IMR-90 (cell line): ENCODE measurements around the gene ANP32B. TPM values are rescaled to one million over a fixed set of nuclear protein-coding genes. Genes with fewer than 3 reads are reported as not detected.

Source experiments
- ATAC-seq: fragments of 200-7000 bp; cut with Tn5 transposase; 2 replicates; pipeline ENCODE4 v1.9.1; 2020; ENCODE audit warnings: low read depth, mild to moderate bottlenecking, moderate library complexity
- BruUV-seq: library from RNA; stranded (reverse); fragments of 400-500 nt; replicated peaks from 2 replicates; lab custom pipeline; 2021; lab: Mats Ljungman, UMichigan
- CTCF ChIA-PET: fragments of 300-600 bp; formaldehyde crosslinking; extraction: SDS; loops from one replicate; lab custom pipeline; 2021; ENCODE audit warnings: antibody characterized with exemption; lab: Yijun Ruan, JAX
- POLR2A ChIA-PET: fragments of 300-600 bp; sonication (Branson Sonifier 250); formaldehyde crosslinking; loops from one replicate; lab custom pipeline; 2022; ENCODE audit warnings: antibody characterized with exemption; ENCODE audit not compliant: unreplicated experiment; lab: Charles Lee
- DNase-seq: peaks from one replicate; pipeline ENCODE4 v3.0.0; 2013
- H2AFZ ChIP-seq: replicated peaks from 2 replicates; pipeline ENCODE3; 2013; ENCODE audit warnings: low read length, mild to moderate bottlenecking; ENCODE audit not compliant: poor library complexity
- H2AK5ac ChIP-seq: 2 replicates; pipeline ENCODE4 v1.6.1; 2013; ENCODE audit warnings: low read depth, low read length, inconsistent platforms
- H2AK9ac ChIP-seq: replicated peaks from 2 replicates; pipeline ENCODE3; 2013; ENCODE audit warnings: mild to moderate bottlenecking, low read depth, low read length, moderate library complexity; ENCODE audit not compliant: poor library complexity
- H2BK120ac ChIP-seq: 2 replicates; pipeline ENCODE4 v1.6.1; 2013; ENCODE audit warnings: low read depth, low read length, inconsistent platforms
- H2BK15ac ChIP-seq: 3 replicates; pipeline ENCODE4 v1.6.1; 2013; ENCODE audit warnings: low read depth, low read length, inconsistent platforms
- H2BK20ac ChIP-seq: 2 replicates; pipeline ENCODE4 v1.6.1; 2013; ENCODE audit warnings: low read depth, mild to moderate bottlenecking, inconsistent platforms, low read length, moderate library complexity
- H2BK5ac ChIP-seq: 2 replicates; pipeline ENCODE4 v1.6.1; 2013; ENCODE audit warnings: mild to moderate bottlenecking, low read depth, low read length, inconsistent platforms; ENCODE audit not compliant: poor library complexity, severe bottlenecking
- H3K14ac ChIP-seq: replicated peaks from 2 replicates; pipeline ENCODE4 v1.6.1; 2013; ENCODE audit warnings: low read depth, low read length, inconsistent platforms
- H3K18ac ChIP-seq: 2 replicates; pipeline ENCODE4 v1.6.1; 2013; ENCODE audit warnings: low read depth, low read length, control low read depth
- H3K23ac ChIP-seq: 2 replicates; pipeline ENCODE4 v1.6.1; 2013; ENCODE audit warnings: low read depth, low read length, inconsistent platforms
- H3K27ac ChIP-seq: 2 replicates; pipeline ENCODE4 v1.5.1; 2013; ENCODE audit warnings: mild to moderate bottlenecking, control low read depth, low read length; ENCODE audit not compliant: insufficient read depth
- H3K27me3 ChIP-seq: 2 replicates; pipeline ENCODE4 v1.6.1; 2013; ENCODE audit warnings: low read length; ENCODE audit not compliant: control insufficient read depth, insufficient read depth
- H3K36me3 ChIP-seq: 2 replicates; pipeline ENCODE4 v1.6.1; 2013; ENCODE audit warnings: low read length, mixed read lengths; ENCODE audit not compliant: control insufficient read depth, insufficient read depth
- H3K4ac ChIP-seq: 2 replicates; pipeline ENCODE4 v1.6.1; 2013; ENCODE audit warnings: low read depth, low read length, inconsistent platforms
- H3K4me1 ChIP-seq: 2 replicates; pipeline ENCODE4 v1.6.1; 2013; ENCODE audit warnings: low read length, mixed read lengths; ENCODE audit not compliant: control insufficient read depth, insufficient read depth
- H3K4me2 ChIP-seq: 2 replicates; pipeline ENCODE4 v1.6.1; 2013; ENCODE audit warnings: low read depth, mild to moderate bottlenecking, control low read depth, low read length, moderate library complexity
- H3K4me3 ChIP-seq: 2 replicates; pipeline ENCODE4 v1.5.1; 2013; ENCODE audit warnings: low read depth, mild to moderate bottlenecking, control low read depth, low read length, moderate library complexity; ENCODE audit not compliant: insufficient read depth
- H3K56ac ChIP-seq: 2 replicates; pipeline ENCODE4 v1.6.1; 2013; ENCODE audit warnings: low read length, inconsistent platforms; ENCODE audit not compliant: insufficient read depth; ENCODE audit errors: extremely low read depth
- H3K79me1 ChIP-seq, 2 experiments: 2 replicates each; pipeline ENCODE4 v1.6.1; 2013; ENCODE audit warnings: low read length in 2 of 2, inconsistent platforms in 1 of 2, low read depth in 1 of 2
- H3K9ac ChIP-seq: 2 replicates; pipeline ENCODE4 v1.6.1; 2013; ENCODE audit warnings: low read depth, low read length, control low read depth
- H3K9me1 ChIP-seq: 2 replicates; pipeline ENCODE4 v1.6.1; 2013; ENCODE audit warnings: low read length, inconsistent platforms; ENCODE audit not compliant: insufficient read depth
- H3K9me3 ChIP-seq: 2 replicates; pipeline ENCODE4 v1.6.1; 2013; ENCODE audit warnings: low read length; ENCODE audit not compliant: control insufficient read depth, insufficient read depth
- H4K20me1 ChIP-seq: 2 replicates; pipeline ENCODE4 v1.6.1; 2013; ENCODE audit warnings: low read length, inconsistent platforms; ENCODE audit not compliant: insufficient read depth
- H4K5ac ChIP-seq: 2 replicates; pipeline ENCODE4 v1.6.1; 2013; ENCODE audit warnings: mild to moderate bottlenecking, low read depth, low read length, control low read depth
- H4K8ac ChIP-seq, 2 experiments: 2 replicates each; pipeline ENCODE4 v1.6.1; 2013; ENCODE audit warnings: low read depth in 2 of 2, low read length in 2 of 2, control low read depth in 1 of 2, inconsistent platforms in 1 of 2
- H4K91ac ChIP-seq: 2 replicates; pipeline ENCODE4 v1.6.1; 2013; ENCODE audit warnings: low read depth, low read length, inconsistent platforms; ENCODE audit not compliant: insufficient read depth
- BHLHE40 ChIP-seq: fragments of 150-350 bp; IDR thresholded peaks from 2 replicates; pipeline ENCODE4 v1.6.1; 2016; ENCODE audit warnings: mild to moderate bottlenecking, low read depth, low read length
- CEBPB ChIP-seq: IDR thresholded peaks from 2 replicates; pipeline ENCODE4 v1.6.1; 2012; ENCODE audit warnings: low read depth, low read length, improper control_type of control experiment
- CHD1 ChIP-seq: IDR thresholded peaks from 2 replicates; pipeline ENCODE4 v1.6.1; 2012; ENCODE audit warnings: low read depth, low read length, improper control_type of control experiment
- FOS ChIP-seq: fragments of 150-350 bp; IDR thresholded peaks from 2 replicates; pipeline ENCODE4 v1.6.1; 2016; ENCODE audit warnings: low read depth, low read length
- MAFK ChIP-seq: IDR thresholded peaks from 2 replicates; pipeline ENCODE4 v1.6.1; 2012; ENCODE audit warnings: low read depth, low read length, improper control_type of control experiment
- NFE2L2 ChIP-seq: fragments of 150-350 bp; IDR thresholded peaks from 2 replicates; pipeline ENCODE4 v1.6.1; 2016; ENCODE audit warnings: low read depth, mild to moderate bottlenecking, low read length
- RAD21 ChIP-seq: IDR thresholded peaks from 2 replicates; pipeline ENCODE4 v1.6.1; 2012; ENCODE audit warnings: low read length, improper control_type of control experiment
- RFX5 ChIP-seq: IDR thresholded peaks from 2 replicates; pipeline ENCODE4 v1.8.0; 2012; ENCODE audit warnings: low read depth, mild to moderate bottlenecking, low read length, moderate library complexity
- SMC3 ChIP-seq: fragments of 150-350 bp; IDR thresholded peaks from 2 replicates; pipeline ENCODE4 v1.6.1; 2016; ENCODE audit warnings: low read depth, mild to moderate bottlenecking, antibody characterized with exemption, low read length, moderate library complexity
- WGBS, 2 experiments: methylation state at CpG; one replicate each; pipeline versions ENCODE4 v1.1.5 to v1.1.7; 2013; ENCODE audit warnings: missing lambda C conversion rate in 2 of 2; ENCODE audit not compliant: insufficient read length in 1 of 2; ENCODE audit errors: extremely low coverage in 2 of 2; 5-methylcytosine and 5-hydroxymethylcytosine counted together
- dilution Hi-C: fragments of 300-500 bp; cut with HindIII; formaldehyde crosslinking; loops from one replicate; pipeline ENCODE4 v1.14.3; 2018; ENCODE audit warnings: low sequenced_read_pairs; ENCODE audit not compliant: unreplicated experiment
- in situ Hi-C: fragments of 300-500 bp; cut with MboI; formaldehyde crosslinking; loops from 3 replicates; pipeline ENCODE4 v1.14.3; 2019; ENCODE audit warnings: low sequenced_read_pairs, inconsistent platforms, mixed read lengths
- intact Hi-C: fragments of 100-400 bp; cut with micrococcal nuclease; formaldehyde crosslinking; loops from 2 replicates; pipeline ENCODE4 v1.10.0; 2022
- polyA plus RNA-seq, 3 experiments: library from polyadenylated mRNA; depleted of rRNA; stranded (reverse); fragments of >200 nt; gene quantifications; 2 replicates each; pipeline ENCODE4 v1.2.3, GENCODE V29; 2012; ENCODE audit warnings: low replicate concordance in 1 of 3
- total RNA-seq: library from RNA; depleted of rRNA; stranded (reverse); fragments of >200 nt; gene quantifications from 2 replicates; pipeline ENCODE4 v1.2.3, GENCODE V29; 2012
- TF ChIP-seq, protein P1 (sequence below): conservative IDR thresholded peaks from 2 replicates; pipeline ENCODE4 v1.5.1; 2012; ENCODE audit warnings: mild to moderate bottlenecking, low read depth, low read length, improper control_type of control experiment

The ANP32B gene
- total and polyA plus RNA-seq, 2 of the 4 experiments (the other 2 are of a cell fraction), result 3.9 to 46.8 TPM

DNA sequence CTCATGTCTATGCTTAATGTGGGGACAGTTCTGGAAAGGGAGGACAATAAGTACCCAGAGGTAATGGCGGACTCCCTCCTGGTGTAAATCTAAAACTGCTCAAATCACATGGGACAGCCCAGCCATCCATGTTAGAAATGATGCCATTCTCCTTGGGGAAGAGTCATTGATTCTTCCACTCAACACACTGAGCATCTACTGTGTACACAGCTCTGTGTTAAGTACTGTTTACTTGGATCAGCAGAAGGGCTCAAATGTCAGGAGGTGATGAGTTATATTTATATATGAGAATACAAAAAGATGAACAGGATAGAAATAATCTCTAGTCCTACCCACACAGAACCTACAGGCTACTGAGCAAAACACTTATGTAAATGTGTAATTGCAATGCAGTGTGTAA lies 41.6 kb downstream of the ANP32B start:
- in situ Hi-C loops, result no loop called here
- Histone ChIP-seq H3K9ac (no peak overlapping the region), H3K18ac (no peak overlapping the region), H2AFZ (no peak overlapping the region), H3K9me3 (no peaks in the 10 kb centered on the region), H2BK5ac (no peak overlapping the region), H4K20me1 (no peaks in the 10 kb centered on the region), H3K14ac (0 out of 2 replicates have a peak overlapping the region, but pooled peaks have one; percentile 6), H4K5ac (no peak overlapping the region), H3K9me1 (peaks cover 14% of the 10 kb centered on the region), H4K8ac (no peak overlapping the region), H3K4me2 (no peak overlapping the region), H3K36me3 (peaks cover 4% of the 10 kb centered on the region; the same call in 1 of the 2 replicates), H3K4me1 (peaks cover 2% of the 10 kb centered on the region; the same call in 1 of the 2 replicates), H3K27ac (no peak overlapping the region), H4K91ac (no peak overlapping the region), H2BK20ac (no peak overlapping the region), H3K4me3 (no peak overlapping the region), H3K79me1 (no peaks in the 10 kb centered on the region; a peak in 1 of 4 replicates), H3K56ac (no peak overlapping the region), H3K27me3 (no peaks in the 10 kb centered on the region), H2AK5ac (no peak overlapping the region), H3K23ac (no peak overlapping the region), H2BK120ac (no peak overlapping the region), H2BK15ac (no peak overlapping the region), H3K4ac (no peak overlapping the region), H2AK9ac (no peak overlapping the region)
- ATAC-seq (peak; percentile 19), DNase-seq (no peak)
- dilution Hi-C loops, result no loop called here
- TF ChIP-seq FOS, result no peak
- TF ChIP-seq, protein P1, sequence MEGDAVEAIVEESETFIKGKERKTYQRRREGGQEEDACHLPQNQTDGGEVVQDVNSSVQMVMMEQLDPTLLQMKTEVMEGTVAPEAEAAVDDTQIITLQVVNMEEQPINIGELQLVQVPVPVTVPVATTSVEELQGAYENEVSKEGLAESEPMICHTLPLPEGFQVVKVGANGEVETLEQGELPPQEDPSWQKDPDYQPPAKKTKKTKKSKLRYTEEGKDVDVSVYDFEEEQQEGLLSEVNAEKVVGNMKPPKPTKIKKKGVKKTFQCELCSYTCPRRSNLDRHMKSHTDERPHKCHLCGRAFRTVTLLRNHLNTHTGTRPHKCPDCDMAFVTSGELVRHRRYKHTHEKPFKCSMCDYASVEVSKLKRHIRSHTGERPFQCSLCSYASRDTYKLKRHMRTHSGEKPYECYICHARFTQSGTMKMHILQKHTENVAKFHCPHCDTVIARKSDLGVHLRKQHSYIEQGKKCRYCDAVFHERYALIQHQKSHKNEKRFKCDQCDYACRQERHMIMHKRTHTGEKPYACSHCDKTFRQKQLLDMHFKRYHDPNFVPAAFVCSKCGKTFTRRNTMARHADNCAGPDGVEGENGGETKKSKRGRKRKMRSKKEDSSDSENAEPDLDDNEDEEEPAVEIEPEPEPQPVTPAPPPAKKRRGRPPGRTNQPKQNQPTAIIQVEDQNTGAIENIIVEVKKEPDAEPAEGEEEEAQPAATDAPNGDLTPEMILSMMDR, result no peak
- TF ChIP-seq CHD1, result no peak
- TF ChIP-seq RAD21, result no peak
- no peak for TF ChIP-seq BHLHE40
- TF ChIP-seq NFE2L2, result no peak
- TF ChIP-seq CEBPB, result no peak
- TF ChIP-seq SMC3, result no peak
- TF ChIP-seq RFX5, result no peak
- no peak for TF ChIP-seq MAFK
- ChIA-PET CTCF (interaction anchor here (0.7 kb wide), 1 partner anchor 25 kb away, joined by 3 read pairs; no protein-coding TSS in a partner anchor), POLR2A (no interaction called here)
- no TSS peak for BruUV-seq
- intact Hi-C loops, result no loop called here
- no CpG with 5 or more reads among the region's 1 CpG for WGBS, 2 experiments
